ENCODE results near the gene EGLN3.

GRCh38 chr14:33933386-33933933 lies 17.4 kb downstream of the EGLN3 start:
- TF ChIP-seq CTCF (conservative IDR thresholded peaks at IDR 0.05 in 1 of 2, IDR thresholded peaks at IDR 0.05 in 1 of 2; ENCODE audit: extremely low read depth in 1 of 2, insufficient read depth in 1 of 2, low read depth in 1 of 2, low read length in 2 of 2) (no peak), EZH2 (IDR thresholded peaks at IDR 0.05; ENCODE audit: borderline replicate concordance, low read length) (no peak)

Measured in mammary epithelial cell (primary cell).